PC-3 (cell line): ENCODE data around the gene FAM9C.

Experiments used
- CTCF ChIP-seq: fragments of 300-600 bp; sonication (generic); conservative IDR thresholded peaks from 2 replicates; pipeline ENCODE4 v1.5.1; 2017; ENCODE audit warnings: antibody characterized with exemption, low read depth, mild to moderate bottlenecking, low read length
- EZH2 ChIP-seq: fragments of 300-600 bp; sonication (generic); IDR thresholded peaks from one replicate; pipeline ENCODE4 v1.6.1; 2017; ENCODE audit warnings: antibody characterized with exemption, mild to moderate bottlenecking, low read length; ENCODE audit not compliant: unreplicated experiment
- EZH2phosphoT487 ChIP-seq: fragments of 300-600 bp; sonication (generic); IDR thresholded peaks from 2 replicates; pipeline ENCODE4 v1.6.1; 2018; ENCODE audit warnings: mild to moderate bottlenecking, antibody characterized with exemption, low read length, borderline replicate concordance

- TF ChIP-seq CTCF (no peak), EZH2 (no peak), EZH2phosphoT487 (no peak)
Measured at GRCh38 chrX:12994321-12994720, 50.1 kb downstream of the FAM9C start.
